NCI-H2196 treated with DMSO at 0.1 percent for 48 hours (cell line): ENCODE data around the gene RASA3.

Experiments
- DNase-seq: peaks from one replicate; lab custom pipeline; 2025; ENCODE audit not compliant: unreplicated experiment; lab: John Stamatoyannopoulos, UW

Gene RASA3

DNA sequence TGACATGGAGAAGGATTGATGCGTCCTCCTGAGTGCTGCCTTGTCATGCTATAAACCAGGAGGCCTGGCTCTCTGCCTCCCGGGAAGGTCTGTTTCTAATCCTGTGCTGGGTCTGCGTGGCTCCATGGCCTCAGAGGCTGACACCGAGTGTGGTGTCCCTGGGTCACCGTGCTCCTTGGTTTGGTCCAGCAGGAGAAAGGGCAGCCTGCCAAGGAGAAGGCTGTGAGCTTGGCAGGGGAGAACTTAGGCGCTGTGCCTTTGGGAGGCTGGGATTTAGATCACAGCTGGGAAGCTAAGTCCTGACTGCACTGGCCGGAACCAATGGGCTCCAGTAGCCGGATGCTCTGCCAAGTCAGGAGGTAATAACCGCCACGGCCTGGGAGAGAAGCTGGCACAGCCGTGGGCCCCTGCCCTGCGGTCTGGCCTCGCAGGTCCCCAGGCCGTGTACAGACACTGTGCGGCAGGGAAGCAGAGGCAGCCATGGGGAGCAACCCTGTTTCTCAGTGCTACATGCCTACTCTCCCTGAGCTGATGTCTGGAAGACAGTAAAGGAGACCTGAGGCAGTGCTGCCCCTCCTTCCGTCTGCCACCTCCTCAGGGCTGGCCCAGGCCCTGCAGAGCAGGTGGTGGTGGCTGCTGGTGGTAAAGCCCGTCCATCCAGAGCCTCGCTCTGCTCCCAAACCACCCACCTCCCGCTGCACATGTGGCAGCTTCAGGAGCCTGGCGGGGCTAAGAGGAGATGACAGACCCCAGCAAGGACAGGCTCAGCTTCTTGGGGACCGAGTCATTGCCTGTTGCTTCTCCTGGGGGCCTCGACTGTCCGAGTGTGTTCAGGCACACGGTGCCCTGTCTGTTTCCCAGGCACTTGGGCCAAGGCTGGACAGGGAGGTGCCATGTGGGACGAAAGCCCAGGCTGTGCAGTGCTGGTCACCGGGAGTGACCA lies 203.5 kb downstream of the RASA3 start:
- DNase-seq: no peak
